ENCODE measurements around the gene KCNAB1.

- TF ChIP-seq POLR2A (IDR thresholded peaks at IDR 0.05): no peak
- TF ChIP-seq, protein P1, sequence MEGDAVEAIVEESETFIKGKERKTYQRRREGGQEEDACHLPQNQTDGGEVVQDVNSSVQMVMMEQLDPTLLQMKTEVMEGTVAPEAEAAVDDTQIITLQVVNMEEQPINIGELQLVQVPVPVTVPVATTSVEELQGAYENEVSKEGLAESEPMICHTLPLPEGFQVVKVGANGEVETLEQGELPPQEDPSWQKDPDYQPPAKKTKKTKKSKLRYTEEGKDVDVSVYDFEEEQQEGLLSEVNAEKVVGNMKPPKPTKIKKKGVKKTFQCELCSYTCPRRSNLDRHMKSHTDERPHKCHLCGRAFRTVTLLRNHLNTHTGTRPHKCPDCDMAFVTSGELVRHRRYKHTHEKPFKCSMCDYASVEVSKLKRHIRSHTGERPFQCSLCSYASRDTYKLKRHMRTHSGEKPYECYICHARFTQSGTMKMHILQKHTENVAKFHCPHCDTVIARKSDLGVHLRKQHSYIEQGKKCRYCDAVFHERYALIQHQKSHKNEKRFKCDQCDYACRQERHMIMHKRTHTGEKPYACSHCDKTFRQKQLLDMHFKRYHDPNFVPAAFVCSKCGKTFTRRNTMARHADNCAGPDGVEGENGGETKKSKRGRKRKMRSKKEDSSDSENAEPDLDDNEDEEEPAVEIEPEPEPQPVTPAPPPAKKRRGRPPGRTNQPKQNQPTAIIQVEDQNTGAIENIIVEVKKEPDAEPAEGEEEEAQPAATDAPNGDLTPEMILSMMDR (IDR thresholded peaks at IDR 0.05): no peak
These were observed 456.4 kb downstream of the KCNAB1 start for GRCh38 chr3:156576651-156577348.

Data from tibial nerve (tissue), 3 donors.